Gastroesophageal sphincter (tissue), 3 donors: ENCODE measurements around the gene KIF20B.

Experiments used
- POLR2AphosphoS5 ChIP-seq: sonication (generic); formaldehyde crosslinking; IDR thresholded peaks from one replicate; pipeline ENCODE4 v1.6.1; 2017; ENCODE audit warnings: antibody characterized with exemption
- TF ChIP-seq, protein P1 (sequence below), 4 experiments: fragments of 200-600 bp in 2 of 4; fragments of 450-650 bp in 2 of 4; sonication (generic) in 1 of 4; IDR thresholded peaks; one replicate each; pipeline ENCODE4 v1.5.1; 2017 to 2019; ENCODE audit warnings: antibody characterized with exemption in 4 of 4, mild to moderate bottlenecking in 2 of 4, moderate library complexity in 2 of 4

DNA sequence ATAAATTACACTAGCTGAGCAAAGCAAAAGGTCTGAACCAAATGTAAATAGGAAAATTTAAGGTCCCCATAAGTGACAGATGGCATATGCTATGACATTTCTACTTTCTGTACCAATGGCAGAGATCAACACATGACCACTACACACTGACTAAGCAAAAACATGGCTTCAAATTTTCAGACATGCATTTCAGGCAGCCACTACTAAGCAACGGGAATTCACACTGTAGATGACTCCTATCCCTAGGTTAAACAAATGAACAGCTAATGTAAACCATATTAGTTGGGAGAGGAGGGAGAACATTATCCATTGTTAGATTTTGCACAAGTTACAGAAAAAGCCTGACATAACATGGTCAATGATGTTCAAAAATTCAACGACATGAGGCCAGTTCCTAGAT, 11.4 kb upstream of the KIF20B start:
- TF ChIP-seq, protein P1, sequence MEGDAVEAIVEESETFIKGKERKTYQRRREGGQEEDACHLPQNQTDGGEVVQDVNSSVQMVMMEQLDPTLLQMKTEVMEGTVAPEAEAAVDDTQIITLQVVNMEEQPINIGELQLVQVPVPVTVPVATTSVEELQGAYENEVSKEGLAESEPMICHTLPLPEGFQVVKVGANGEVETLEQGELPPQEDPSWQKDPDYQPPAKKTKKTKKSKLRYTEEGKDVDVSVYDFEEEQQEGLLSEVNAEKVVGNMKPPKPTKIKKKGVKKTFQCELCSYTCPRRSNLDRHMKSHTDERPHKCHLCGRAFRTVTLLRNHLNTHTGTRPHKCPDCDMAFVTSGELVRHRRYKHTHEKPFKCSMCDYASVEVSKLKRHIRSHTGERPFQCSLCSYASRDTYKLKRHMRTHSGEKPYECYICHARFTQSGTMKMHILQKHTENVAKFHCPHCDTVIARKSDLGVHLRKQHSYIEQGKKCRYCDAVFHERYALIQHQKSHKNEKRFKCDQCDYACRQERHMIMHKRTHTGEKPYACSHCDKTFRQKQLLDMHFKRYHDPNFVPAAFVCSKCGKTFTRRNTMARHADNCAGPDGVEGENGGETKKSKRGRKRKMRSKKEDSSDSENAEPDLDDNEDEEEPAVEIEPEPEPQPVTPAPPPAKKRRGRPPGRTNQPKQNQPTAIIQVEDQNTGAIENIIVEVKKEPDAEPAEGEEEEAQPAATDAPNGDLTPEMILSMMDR (IDR thresholded peaks at IDR 0.05), result no peak
- TF ChIP-seq POLR2AphosphoS5, result no peak
